Measurements from ENCODE around the gene GDAP2.

GDAP2 gene

DNA sequence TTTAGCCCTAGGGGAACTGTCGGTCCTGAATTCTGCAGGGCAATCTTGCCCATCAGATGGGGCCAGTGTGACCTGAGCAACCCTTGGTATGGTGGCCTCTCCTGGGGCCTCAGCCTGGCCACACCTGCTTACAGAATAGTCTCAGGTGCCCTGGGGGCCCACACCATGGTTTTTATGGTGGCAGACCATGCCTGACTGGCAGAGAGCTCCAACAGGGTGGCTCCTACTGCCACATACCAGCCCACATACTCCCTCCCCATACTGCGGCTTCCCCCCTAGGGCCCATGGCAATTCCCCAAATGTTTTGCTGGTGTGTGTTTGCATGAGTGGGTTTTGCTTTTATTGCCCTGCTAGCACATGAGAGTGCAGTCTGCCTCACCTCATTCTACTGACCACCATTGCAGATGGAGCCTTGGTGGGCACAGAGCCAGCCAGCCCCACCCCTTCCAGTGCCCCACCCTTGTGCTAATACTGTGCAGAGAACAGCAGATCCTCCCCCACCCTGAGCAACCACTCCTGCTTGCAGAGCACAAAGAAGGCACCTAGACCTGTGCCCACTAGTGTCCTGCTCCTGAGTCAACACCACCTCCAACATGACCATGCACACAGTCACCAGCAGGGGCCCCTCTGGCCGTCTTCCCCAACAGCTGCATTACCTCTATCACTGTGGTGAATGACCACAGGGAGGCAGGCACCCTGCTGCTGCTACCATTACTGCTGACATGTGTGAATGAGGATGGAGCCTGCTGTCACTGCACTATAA lies 86.8 kb downstream of the GDAP2 start:
- no peak for DNase-seq (ENCODE audit: low spot score)

DNA sequence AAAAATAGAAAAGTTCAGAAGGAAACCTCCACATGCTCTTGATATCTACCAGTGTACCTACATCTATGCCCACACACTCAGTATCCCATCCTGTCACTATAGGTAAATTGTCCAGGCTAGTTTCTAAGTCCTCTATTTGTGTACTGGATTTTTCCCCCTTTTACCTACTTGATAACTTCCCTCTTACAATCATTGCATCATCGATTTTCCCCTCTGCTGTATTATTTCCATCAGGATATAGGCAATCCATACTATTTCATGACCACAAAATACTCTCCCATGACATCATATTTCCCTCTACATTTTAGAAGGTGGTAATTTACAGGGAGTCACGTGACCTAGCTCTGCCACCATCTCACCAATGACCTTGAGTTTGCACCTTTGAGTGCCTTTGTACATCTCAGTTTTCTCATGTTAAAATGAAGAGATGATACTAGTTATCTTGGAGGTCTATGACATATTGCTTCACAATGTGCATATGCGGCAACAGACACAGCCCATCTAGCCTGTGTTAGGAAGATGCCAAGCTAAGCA lies 88.2 kb downstream of the GDAP2 start:
- no peak for DNase-seq (ENCODE audit: low spot score)

DNA sequence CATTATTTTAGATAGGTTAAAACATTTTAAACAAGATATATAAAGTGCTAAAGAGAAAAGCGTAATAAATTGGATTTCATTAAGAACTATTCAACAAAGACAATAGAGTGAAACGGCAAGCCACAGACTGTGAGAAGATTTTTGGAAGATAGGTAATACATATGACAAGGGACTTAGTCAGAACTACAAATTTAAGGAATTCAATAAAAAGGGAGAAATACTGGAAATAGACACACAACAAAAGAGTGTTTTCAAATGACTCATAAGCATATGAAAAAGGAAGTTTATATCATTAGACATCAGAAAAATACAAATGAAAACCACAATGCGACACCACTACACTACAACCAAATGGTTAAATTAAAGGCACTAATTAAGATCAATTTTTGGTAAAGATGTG lies 90.5 kb downstream of the GDAP2 start:
- DNase-seq (ENCODE audit: low spot score) = no peak

DNA sequence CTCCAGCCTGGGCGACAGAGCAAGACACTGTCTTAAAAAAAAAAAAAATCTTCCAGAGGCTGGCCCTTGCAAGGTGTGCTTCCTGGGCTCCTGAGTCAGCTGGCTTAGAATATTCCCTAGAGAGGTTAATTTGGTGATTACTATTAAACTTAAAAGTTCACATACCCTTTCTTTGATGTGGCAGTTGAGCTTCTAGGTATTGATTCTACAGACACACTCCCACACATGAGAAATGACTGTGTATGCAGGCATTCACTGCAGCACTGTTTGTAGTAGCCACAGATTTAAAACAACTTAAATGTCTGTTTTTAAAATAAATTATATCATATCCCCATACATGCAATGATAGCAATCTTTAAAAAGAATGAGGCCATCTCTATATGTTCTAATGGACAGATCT lies 93.4 kb downstream of the GDAP2 start:
- no peak for DNase-seq (ENCODE audit: low spot score)

DNA sequence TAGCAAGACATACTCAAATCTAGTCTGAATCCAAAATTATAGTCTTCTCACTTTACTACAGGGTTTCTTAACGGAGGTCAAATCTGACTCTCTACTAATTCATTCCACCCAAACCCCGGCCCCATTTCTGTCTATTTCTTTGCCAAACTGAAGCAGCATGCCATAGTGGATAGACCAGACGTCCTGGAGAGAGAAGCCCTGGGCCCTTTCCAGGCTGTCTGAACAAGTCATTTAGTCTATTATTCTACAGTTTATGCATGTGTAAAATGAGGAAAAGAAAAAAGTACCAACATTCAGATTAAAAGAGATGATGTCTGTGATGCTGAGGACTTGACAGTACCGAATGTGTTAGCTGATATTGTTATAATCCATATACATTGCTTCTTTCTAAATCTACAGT lies 95.0 kb downstream of the GDAP2 start:
- no peak for DNase-seq (ENCODE audit: low spot score)

DNA sequence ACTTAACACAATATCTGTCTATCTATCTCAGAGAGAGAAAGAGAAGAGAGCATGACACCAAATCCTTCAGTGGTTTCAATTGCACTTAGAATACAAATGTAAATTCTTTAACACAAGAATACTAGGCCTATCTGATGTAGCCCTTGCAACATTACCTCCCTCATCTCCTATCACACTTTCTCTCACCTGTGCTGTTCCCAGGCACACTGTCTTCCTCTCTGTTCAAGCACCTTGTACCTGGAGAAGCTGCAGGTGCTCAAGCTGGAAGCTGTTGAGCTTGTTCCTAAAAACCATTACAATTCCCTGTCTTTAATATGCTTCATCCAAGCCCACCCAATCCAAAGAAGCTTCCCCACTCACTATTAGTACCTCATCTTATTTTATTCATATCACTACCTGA lies 97.0 kb downstream of the GDAP2 start:
- DNase-seq (ENCODE audit: low spot score) = no peak

DNA sequence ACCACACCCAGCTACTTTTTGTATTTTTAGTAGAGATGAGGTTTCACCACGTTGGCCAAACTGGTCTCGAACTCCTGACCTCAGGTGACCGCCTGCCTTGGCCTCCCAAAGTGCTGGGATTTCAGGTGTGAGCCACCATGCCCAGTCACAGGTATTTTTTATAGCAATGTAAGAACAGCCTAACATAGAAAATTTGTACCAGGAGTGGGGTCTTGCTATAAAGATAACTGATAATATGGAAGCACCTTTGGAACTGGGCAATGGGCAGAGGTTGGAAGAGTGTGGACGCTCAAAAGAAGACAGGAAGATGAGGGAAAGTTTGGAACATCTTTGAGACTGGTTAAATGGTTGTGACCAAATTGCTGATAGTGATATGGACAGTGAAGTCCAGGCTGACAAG lies 99.2 kb downstream of the GDAP2 start:
- no peak for DNase-seq (ENCODE audit: low spot score)

DNA sequence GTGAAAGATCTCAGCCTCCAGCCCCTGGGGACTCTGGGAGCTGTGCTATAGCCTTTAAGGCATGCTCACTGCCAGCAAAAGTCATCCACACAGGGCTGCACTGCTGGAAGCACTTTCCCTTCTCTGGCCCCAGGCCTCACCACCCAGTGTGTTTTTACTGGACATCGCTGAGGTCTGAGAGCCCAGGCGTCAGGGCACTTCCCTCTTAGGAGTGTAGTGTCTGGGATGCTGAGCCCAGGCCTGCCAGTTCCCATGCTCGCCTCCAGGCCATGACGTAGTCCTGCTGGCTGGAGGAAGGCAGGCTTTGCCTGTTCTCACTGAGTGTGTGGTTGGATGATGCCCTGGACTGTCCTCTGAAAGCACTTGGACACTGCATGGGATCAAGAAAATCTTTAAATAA lies 101.2 kb downstream of the GDAP2 start:
- no peak for DNase-seq (ENCODE audit: low spot score)

DNA sequence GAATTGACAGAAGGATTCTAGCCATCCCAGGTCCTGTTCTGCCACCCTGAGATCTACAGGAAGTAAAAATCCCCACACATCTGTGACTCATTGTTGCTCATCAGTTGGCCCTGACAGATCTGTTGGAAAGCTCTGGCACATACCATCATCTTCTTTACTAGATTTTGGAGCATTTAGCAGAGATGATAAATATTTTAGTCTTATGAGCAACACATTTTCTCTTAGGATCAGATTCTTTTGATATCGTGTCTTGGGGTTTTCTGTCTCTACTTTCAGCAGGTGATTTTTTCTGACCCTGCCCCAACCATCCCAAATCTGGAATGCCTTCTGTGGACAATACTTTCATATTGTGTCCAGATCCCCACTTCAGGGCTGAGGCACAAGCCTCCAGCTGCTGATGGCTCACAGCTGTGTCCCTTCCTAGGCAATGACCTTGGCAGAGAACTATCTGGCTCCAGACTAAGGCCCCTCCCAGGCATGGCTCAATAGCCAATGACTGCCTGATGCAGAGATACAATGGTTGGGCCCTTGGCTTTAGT lies 102.8 kb downstream of the GDAP2 start:
- DNase-seq (ENCODE audit: low spot score) = no peak

DNA sequence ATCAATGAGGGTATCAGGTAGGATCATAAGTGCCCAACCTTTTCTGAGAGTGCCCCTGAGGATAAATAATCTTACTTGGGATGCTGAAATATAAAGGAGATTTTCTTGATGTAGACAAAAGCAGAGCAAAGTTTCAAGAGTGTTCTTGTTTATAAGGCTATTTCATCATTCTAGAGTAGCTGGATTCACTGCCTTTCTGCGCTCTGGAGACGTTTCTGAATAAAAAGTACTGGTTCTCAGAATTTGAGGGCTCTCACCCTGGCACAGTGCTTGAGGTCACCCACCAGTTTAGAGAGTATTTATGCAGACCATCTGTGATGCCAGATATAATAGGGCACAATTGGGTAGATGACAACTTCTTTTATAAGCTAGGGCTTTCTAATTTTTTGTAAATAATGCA lies 103.3 kb downstream of the GDAP2 start:
- DNase-seq (ENCODE audit: low spot score) = no peak

DNA sequence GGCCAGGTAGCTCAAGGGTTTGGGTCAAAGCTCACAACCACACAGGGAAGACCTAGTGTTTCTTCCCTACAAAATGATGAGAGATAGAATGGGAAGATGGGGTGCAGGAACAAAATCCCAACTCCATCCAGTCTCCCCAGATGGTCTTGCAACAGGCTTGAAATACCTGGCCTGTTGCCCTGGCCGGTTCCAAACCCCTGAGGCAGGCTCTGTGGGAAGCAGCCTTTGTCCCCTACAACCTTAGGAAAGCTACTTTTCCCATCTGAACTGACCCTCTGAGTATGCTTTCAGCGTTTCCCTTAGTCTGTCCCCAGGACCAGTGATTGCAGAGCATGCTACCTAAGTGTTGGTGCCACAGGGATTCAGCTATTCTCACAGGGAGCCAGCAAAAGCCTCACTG lies 104.0 kb downstream of the GDAP2 start:
- no peak for DNase-seq (ENCODE audit: low spot score)

DNA sequence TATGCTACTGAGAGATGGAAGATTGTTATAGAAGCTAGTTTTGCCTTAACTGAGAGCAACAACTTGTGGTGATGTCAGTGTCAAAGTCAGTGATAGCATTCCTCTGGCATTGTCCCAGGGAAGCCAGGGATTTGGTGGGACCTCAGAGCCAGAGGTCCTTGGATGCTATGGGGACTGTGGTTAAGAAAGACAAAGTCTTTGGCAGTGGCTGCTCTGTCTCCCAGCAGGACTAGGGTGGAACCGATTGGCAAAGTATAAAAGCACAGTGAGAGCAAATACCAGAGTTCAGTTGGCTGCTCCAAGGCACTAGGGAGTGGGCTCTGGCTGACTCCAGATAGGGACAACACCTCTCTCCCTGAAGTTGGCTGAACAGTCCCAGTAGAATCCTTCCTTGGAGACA lies 104.8 kb downstream of the GDAP2 start:
- no peak for DNase-seq (ENCODE audit: low spot score)

DNA sequence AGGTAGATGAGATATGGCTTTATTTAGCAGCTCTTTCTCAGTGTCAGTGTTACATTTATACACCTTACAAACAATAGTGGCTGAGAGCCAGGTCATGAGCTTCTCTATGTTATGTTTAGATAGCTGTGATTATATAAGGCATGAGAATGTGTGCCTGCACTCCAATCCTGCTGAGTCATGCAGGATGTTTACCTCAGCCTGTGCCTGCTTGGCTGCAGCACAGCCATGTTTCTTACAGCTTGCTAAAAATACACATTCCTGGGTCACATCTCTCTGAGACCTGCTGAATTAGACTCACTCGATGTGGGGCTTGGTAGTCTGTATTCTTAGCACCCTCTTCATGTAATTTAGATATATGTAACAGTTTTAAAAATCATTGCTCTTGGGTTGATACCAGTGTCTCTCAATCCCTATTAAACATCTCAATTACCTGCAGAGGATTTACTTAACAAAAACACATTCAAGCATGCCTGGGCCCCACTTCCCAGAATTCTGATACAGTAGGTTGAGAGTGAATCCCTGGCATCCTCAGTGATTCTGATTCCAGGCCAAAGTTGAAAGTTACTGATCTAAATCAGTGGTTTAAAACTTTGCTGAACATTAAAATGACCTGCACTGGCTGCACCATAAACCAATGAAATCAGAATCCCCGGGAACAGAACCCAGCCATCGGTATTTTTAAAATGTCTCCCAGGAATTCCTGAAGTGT lies 107.5 kb downstream of the GDAP2 start:
- DNase-seq (ENCODE audit: low spot score) = no peak

DNA sequence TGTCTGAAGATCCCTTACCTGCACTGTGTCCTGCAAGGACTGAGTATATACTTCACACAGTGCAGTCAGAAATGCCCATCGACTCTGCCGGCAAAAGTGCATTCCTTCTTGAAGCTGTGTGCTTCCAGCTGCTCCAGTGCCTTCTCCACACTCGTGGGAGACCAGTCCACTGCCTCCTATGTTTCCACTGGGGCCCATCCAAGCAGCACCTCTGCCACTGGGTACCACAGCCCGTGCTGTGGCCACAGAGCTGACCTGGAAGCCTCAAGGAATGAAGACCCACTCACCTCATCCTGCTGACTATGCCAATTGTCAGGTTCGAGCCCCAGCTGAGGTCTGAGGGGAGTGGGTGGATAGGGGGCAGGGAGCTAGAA lies 108.1 kb downstream of the GDAP2 start:
- no peak for DNase-seq (ENCODE audit: low spot score)

DNA sequence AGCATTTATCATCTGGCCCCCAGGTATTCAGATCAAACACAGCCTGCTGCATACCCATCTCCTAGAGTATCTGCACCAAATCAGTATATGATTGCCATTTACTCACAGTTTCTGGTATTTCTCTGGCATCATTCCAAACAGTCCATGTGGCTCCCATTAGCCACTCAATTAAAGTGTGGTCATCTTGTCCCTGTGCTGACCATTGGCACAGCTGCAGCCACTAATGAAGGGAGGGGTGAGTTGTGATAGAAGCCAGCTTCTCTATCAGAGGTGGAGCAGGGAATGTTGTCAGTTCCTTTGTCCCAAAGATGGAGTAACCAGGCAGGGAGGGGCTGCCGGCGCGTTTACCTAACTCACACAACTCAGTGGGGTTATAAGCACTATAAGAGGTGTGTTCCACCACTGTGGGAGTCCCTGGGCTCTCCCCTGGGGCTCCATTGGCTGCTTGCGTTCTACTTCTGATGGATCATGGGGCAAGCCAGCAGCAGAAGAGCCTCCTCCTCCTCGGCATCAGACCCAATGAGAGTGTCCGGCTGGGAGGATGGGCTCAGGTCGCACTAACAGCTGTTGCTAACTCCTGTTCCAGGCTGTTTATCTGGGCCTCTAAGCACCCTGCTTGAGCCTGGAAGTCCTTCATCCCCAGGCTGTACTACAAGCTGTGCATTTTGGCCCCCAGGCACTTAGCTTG lies 108.6 kb downstream of the GDAP2 start:
- no peak for DNase-seq (ENCODE audit: low spot score)

DNA sequence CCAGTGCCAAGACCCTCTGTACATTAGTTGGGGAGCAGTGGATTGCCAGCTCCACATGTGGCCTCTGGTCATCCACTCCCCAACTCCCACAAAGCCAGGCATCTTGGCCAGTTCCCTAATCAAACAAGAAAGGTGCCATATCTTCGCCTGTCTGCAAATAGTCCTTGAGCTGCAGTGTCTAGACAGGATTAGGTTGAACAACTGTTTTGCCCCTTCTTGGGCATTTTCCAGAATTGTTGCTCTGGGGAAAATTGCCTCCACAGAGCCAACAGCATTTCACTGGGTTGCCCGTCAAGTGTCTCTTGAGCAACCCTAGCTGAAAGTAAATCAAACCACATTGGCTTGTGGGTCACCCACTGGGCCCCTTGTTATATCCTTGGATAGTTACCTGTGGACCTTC lies 109.3 kb downstream of the GDAP2 start:
- no peak for DNase-seq (ENCODE audit: low spot score)

DNA sequence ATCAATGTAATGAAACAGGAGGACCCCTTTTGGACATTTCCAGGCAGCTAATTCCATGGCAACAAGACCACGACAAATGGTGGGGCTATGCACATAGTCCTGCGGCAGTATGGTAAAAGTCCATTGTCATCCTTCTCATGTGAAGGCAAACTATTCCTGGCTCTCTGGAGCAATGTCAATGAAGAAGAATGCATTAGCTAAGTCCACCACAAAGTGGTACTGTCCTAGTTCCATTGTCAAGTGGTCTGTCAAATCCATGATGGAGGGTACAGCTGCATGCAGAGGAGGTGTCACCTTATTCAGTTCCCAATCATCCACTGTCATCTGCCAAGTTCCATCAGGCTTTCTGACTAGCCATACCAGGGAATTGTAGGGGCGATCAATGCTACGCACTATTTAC lies 110.1 kb downstream of the GDAP2 start:
- no peak for DNase-seq (ENCODE audit: low spot score)

DNA sequence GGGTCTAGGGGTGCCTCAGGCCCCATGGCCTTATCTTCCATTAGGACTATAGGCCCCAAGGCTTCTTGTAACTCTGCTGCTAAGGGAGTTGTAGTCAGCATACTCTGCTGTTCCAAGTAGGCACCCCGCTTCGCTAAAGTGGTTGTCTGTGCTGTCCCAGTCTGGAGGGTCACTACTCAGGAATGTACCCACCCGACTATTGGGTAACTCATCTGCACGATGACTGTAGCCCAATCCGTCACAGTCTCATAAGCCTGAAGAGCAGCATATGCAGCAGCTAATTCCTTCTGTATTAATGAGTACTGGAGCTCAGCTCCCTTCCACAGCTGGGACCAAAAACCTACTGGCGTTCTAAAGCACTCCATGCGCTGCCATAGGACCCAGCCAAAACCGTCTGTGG lies 111.0 kb downstream of the GDAP2 start:
- no peak for DNase-seq (ENCODE audit: low spot score)

DNA sequence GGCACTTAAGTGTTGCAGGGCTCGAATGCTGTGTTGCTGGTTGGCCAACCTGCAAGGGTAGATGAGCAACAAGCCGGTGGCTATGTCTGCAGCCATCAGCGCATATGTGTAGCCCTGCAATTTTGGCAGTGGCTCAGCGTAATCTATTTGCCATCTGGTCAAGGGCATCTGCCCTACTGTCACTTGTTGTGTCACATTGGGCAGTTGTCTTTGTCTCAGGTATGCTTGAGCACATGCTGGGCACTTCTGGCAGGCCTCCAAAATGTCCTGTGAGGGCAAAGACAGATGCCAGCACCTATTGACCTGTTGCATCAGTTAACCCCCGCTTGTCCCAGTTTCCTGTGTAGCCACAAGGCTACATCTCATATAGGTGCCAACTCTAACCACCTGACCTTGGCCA lies 111.8 kb downstream of the GDAP2 start:
- no peak for DNase-seq (ENCODE audit: low spot score)

DNA sequence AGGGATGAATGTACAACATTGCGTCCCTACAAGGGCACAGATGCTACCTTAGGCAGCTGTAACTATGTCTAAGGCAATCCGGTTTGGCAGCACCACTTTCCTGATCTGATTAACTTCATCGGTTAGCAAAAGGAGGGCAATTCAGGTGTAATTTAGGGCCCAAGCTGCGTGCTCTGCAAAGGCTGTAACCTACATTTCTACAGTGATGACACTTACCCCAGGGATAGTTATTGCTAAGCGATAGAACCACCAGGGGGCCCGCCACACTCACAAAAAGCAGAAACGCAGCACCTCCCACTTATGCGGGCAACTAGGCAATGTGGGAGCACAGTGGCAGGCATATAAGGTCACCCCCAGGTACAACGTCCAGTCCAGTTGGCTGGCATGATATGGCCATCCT lies 113.5 kb downstream of the GDAP2 start:
- DNase-seq (ENCODE audit: low spot score) = no peak

DNA sequence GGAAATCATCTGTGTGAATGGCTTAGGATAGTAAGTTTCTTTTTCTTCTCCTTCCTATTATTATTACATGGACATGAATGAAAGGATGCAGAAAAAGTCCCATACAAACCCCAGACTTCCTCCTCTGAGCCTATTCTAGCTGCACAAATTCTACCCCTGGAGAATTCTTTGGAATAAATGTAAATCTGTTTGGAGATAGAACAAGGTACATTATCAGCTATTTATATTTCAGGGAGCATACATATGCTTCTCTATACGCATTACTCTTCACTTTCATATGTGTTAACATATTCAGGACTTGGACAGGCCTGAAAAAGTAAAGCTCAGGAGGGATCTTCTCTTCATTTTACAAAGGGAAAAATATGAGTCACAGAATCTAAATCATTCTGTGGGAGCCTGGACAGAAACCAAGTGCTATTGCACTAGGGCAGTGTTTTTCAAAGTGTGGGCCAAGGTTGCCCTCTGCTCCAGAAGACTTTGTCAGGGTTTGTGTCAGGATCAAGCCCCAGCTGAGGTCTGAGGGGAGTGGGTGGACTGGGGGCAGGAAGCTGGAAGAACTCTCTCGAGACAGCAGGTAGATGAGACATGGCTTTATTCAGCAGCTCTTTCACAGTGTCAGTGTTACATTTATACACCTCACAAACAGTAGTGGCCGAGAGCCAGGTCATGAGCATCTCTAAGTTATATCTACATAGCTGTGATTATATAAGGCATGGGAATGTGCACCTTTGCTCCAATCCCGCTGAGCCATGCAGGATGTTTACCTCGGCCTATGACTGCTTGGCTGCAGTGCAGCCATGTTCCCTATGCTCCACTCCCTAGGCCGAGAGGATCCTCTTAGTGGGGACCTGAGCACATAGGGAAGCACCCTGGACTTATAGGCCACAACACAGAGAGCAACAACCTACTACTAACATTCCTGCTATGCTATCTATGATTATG lies 114.3 kb downstream of the GDAP2 start:
- no peak for DNase-seq (ENCODE audit: low spot score)
